GM08714 (cell line): Measurements from ENCODE around the gene ARHGAP6.
"Not testable (repeated sequence)": the region's sequence is repeated elsewhere in the genome, so short reads cannot be mapped to it uniquely, and the experiment has no call there.

Source experiments
- H3K4me3 ChIP-seq: fragments of 200-500 bp; sonication (Bioruptor generic); 2 replicates; pipeline ENCODE4 v1.5.1; 2014; ENCODE audit warnings: mild to moderate bottlenecking, low read length, inconsistent platforms
- ZNF274 ChIP-seq: IDR thresholded peaks from 2 replicates; pipeline ENCODE4 v1.6.1; 2012; ENCODE audit warnings: mild to moderate bottlenecking, low read depth, low read length

ARHGAP6 gene

DNA sequence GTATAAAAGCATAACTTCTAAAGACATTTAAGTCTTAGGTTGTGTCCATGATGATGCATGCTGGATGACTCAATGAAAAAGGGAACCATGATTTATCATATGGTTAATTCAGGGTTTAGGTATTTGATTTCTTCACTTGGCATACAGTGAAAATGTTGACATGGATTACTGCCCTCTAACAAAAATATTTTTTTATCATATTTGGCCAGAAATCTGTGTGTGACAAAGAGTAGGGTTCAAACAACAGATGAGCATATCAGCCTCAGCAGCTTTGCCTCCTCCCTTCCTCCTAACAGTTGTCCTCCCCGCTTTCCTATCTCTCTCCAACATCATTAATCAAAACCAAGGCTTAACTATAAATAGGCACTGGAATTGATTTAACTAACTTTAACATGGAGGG, 46.3 kb downstream of the ARHGAP6 start:
- no peak for TF ChIP-seq ZNF274
- no peak overlapping the region for H3K4me3 ChIP-seq

DNA sequence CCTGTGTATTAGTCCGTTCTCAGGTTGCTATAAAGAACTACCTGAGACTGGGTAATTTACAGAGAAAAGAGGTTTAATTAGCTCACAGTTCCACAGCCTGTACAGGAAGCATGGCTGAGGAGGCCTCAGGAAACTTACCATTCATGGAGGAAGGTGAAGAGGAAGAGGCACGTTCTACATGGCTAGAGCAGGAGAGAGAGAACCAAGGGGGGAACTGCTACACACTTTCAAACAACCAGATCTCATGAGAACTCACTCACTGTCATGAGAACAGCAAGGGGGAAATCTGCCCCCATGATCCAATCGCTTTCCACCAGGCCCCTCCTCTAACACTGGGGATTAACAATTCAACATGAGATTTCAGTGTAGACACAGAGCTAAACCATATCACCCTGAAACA, 51.5 kb downstream of the ARHGAP6 start:
- H3K4me3 ChIP-seq, result not testable (repeated sequence)

DNA sequence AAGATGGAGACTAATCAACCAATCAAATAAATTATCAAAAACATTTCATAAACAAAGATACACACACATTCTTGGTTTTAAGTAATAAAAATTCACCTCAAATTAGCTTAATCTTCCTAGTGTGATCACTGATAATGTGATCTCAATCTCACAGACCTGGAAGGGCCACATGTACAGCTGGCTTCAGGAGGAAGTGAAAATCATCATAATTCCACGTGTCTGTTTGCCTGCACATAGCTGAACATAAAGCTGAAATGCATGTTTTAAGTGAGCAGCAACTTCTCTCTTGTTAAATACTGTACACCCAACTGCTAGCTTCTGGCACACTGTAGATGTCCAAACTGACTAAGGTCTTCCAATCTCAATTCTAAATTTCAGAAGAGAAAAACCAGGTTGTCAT, 53.8 kb downstream of the ARHGAP6 start:
- TF ChIP-seq ZNF274, result no peak
- H3K4me3 ChIP-seq, result no peak overlapping the region

DNA sequence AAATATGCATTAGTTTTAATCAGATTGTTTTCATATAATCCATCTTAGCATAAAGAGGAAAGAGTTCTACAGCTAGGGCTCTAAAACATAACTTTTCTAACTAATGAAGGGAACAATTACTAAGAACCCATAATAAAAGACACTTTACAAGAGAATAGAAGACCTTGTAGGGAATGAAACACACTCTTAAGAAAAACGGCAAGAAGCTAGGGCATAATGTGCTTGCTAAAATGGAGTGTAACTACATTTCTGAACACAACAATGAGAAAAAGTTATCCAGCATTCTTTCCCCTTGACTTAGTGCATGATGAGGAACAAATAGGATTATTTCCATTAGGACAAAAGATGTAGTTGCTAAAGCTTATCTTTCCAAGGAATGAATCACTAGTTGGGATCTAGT, 54.6 kb downstream of the ARHGAP6 start:
- TF ChIP-seq ZNF274, result no peak
- H3K4me3 ChIP-seq, result no peak overlapping the region

DNA sequence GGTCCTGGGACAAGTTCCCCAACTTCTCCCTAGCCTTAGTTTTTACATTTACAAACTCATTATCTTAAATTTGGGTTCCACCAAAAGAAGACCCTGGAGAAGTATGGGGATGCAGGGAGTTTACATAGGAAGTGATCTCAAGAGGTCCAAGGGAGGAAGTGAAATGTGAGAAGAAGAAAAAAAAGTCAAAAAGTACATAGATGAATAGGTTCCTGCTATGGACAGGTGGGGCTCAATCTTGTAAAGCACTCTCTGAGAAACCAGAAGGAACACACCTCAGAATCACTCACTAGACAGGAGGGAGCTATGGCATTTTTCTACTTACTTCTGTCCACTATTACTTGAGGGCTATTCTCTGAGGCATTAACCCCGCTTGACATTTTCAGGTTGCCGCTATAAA, 56.6 kb downstream of the ARHGAP6 start:
- H3K4me3 ChIP-seq, result no peak overlapping the region
- no peak for TF ChIP-seq ZNF274

DNA sequence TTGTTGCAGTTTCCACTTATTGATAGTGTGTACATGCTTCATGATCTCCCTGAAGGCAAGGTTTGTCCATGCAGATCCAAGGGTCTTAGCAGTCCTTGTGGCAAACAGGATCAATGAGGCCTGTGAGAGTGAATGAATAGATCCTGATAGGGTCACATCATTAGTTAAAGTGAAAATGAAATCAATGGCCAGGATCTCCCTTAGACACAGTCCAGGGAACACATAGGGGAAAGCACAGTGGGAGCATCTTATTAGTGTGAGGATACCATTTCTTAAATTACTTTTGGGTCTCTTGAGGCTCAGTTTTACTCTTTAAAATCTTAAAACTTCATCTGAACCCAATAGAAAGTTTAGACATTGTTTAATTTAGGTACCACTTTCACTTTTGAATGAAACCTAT, 59.3 kb downstream of the ARHGAP6 start:
- TF ChIP-seq ZNF274, result no peak
- no peak overlapping the region for H3K4me3 ChIP-seq

DNA sequence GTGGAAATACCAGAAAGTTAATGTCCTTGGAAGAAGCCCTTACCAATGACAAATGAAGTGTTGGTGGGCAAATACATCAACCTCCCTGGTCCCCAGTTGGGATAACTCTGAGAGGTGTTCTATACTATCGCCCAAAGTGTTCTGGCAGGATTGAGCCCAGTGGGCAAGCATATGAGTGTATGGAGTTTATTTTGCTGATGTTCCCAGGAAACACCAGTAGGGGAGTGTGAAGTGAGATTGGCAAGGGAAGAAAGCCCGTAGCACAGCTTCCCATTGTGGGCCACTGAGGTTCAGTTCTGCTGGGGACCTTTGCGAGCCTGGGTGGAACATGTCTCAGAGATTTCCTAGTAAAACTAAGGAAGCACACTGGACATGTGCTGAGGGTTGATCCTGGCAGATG, 65.1 kb downstream of the ARHGAP6 start:
- no peak for TF ChIP-seq ZNF274
- no peak overlapping the region for H3K4me3 ChIP-seq

DNA sequence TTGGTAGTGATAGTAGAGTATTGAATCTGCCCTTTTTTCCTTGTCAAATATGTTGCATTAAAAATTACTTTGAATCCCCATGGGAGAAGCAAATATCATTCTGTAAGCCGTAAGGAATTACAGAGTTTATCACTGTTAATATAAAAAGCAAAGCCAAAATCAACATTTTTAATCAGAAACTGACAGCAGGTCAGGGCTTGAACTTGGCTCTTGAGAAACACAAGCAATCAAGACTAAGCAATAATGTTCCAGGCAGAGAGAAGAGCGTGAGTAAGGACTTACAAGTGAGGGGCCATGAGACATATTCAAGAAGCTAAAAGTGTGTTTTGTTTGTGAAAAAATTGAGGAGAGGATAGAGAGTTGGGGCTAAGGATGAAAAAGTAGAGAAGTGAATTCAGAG, 68.2 kb downstream of the ARHGAP6 start:
- no peak overlapping the region for H3K4me3 ChIP-seq
- no peak for TF ChIP-seq ZNF274

DNA sequence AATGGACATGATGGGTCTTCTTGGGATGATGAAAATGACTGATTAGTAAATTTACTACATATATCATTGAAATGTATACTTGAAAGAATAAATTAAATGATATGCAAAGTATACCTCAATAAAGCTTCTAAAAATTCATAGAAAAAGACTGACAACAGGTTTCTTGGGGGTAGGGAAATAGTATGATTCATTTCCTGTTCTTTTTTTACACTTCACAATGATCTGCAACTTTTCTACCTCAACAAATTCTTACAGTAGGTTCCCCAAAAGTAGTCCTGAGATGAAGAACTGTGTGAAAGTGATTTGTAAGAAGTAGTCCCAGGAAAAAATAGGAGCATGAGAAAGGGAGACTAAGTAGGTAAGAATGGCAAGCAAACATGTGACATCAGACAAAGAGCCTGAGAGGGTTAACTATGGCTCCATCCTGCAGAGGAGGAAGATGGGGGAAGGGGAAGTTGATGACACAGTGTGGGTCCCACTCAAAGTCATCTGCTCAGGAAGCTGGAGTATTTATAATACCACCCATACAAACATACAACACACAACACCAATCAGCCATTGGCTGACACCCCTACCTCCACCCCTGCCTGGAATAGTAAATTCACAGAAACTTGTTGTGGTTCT, 73.9 kb downstream of the ARHGAP6 start:
- H3K4me3 ChIP-seq, result no peak overlapping the region
- no peak for TF ChIP-seq ZNF274

DNA sequence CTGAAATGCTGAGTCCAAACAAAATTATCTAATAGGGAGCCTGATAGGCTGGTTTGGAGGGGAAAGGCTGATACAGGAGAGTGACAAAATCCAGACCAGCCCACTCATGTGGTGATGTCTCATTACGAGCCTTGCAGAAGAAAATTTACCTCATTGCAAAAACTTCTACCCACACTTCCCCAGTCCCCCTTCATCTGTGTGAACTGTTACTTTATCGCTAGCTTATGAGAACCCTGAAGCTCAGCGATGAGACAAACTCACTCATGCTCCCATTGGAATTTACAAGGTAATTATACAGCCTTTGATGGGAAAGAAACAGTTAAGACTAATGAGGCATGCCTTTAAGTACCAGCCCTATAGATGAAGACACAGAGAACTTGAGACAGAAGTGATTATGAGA, 76.1 kb downstream of the ARHGAP6 start:
- no peak overlapping the region for H3K4me3 ChIP-seq
- TF ChIP-seq ZNF274, result no peak

DNA sequence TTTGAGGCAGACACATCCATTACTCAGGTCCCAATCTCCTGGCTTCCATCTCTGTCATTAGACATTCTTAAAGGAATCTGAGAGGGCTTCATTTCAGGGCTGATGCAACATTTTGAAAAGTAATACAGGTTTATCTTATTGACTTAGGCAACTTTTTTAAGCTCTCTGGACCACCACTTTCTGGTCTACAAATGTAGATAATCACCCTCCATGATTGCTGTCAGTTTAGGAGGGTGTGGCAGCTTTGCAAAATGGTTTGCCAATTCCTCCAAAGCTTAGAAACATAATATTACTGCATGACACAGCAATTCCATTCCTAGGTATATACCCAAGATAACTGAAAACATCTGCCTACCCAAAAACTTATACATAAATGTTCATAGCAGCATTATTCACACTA, 77.6 kb downstream of the ARHGAP6 start:
- TF ChIP-seq ZNF274, result no peak

DNA sequence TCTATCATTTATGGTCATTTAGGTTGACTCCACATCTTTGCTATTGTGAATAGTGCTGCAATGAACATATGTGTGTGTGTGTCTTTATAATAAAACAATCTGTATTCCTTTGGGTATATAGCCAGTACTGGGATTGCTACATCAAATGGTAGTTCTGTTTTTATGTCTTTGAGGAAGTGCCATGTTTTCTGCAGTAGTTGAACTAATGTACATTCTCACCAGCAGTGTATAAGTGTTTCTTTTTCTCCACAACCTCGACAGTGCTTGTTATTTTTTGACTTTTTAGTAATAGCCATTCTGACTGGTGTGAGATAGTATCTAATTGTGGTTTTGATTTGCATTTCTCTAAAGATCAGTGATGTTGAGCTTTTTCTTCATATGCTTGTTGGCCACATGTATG, 80.5 kb downstream of the ARHGAP6 start:
- no peak for TF ChIP-seq ZNF274
- H3K4me3 ChIP-seq, result no peak overlapping the region

More for the DNA sequence above, 77.6 kb downstream of the ARHGAP6 start:
- no peak overlapping the region for H3K4me3 ChIP-seq

DNA sequence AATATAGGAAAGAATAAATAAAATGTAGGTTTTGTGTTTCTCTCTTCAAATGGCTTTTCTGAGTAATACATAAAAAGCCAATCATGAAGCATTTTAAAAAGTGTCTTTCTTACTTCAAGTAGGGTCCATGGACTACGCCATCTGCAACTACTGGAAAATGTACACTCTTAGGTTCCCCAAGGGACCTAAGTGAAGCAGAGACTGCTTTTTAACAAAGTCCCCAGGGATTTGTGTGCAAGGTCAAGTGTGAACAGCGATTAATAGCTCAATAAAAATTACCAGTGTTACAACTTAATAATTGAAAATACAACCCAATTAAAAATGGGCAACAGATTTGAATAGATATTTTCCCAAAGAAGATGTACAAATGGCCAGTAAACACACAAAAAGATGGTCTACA, 84.9 kb downstream of the ARHGAP6 start:
- H3K4me3 ChIP-seq, result no peak overlapping the region
- TF ChIP-seq ZNF274, result no peak

DNA sequence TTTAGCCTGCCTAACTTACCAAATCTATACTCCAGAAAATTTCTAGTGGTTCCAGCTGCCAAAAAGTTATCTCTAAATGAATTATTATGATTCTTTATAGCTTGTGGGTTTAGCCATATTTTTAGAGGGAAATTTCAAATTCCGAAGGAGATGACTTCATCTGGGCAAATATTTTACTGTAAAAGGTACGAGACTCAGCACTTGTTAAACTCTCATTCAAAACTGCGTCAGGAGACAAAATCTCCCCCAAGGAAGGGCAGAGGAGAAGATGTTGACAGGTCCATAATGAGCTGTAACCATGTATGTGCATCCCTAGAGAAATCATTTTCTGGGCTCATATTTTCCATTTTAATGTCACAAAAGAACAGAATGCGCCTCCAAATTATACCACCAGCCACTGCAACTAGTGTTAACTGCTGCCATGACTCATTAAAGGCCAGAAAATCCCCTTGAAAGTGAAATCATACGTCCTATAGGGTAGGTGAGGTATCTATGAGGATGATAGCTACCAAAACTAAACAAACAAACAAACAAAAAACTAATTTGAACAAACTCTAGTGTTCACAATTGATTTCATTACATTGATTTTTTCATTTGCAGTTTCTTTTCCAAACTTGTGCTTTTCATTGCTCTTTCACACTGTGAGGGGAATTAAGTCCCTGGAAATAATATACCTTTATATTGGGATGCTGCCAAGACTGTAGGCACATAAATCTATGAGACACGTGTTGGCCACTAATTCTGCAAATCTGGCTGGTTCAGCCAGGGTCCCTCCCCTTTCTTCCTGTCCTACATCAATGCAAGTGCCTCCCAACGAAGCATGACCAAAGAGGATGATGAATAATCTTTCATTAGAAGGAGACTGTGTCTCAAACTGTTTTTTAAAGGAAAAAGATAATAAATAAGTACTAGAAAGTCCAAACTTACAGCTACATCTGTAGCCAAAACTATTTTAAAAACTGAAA, 85.8 kb downstream of the ARHGAP6 start:
- TF ChIP-seq ZNF274, result no peak

DNA sequence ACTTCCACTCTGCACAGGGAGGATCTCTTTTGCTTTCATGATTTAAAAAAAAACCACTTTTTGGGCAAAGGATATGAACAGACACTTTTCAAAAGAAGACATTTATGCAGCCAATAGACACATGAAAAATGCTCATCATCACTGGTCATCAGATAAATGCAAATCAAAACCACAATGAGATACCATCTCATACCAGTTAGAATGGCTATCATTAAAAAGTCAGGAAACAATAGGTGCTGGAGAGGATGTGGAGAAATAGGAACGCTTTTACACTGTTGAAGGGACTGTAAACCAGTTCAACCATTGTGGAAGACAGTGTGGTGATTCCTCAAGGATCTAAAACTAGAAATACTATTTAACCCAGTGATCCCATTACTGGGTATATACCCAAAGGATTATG, 87.4 kb downstream of the ARHGAP6 start:
- not testable (repeated sequence) for H3K4me3 ChIP-seq

More for the DNA sequence above, 85.8 kb downstream of the ARHGAP6 start:
- H3K4me3 ChIP-seq, result peak overlapping the region; percentile 43; the same call in 1 of the 2 replicates

DNA sequence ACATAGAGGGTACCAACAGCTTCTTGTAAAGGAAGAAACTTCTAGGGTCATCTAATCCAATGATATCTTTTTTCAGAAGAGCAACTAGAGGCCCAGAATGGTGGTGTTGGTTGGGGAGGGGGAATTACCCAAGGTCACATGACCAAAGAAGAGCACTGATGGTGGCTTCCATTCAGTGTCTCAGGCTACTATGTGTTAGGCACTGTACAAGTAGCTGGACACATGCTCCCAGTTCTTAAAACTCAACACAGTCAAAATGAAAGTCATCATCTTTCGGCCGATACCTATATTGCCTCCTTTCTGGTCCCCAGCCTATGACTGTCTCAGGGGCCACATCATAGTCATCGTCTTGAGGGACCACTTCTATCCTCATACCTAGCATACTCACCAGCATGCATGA, 88.1 kb downstream of the ARHGAP6 start:
- TF ChIP-seq ZNF274, result no peak
- H3K4me3 ChIP-seq, result no peak overlapping the region
